ENCODE measurements around the gene CNOT4. TPM values are rescaled to one million over a fixed set of nuclear protein-coding genes. Genes with fewer than 3 reads are reported as not detected.

Gene CNOT4
- total and polyA plus RNA-seq, 10 of the 15 experiments (the other 5 are each of a cell fraction or from before 2014, with no cell fraction given), result 9.4 to 29.6 (median 16.6) TPM

- ChIA-PET RAD21 (ENCODE audit: unreplicated experiment) (no interaction called here), POLR2A (interaction anchor here (1.1 kb wide), 1 partner anchor 86 kb away, joined by 3 read pairs; no protein-coding TSS in a partner anchor), SMC1A (ENCODE audit: uncharacterized antibody, unreplicated experiment) (interaction anchor here (1.0 kb wide), 1 partner anchor 36 kb away, joined by 3 read pairs; no protein-coding TSS in a partner anchor), CTCF (interaction anchor here (1.3 to 2.3 kb wide), 5 partner anchors 48 to 279 kb away, joined by 3 to 14 read pairs (median 6); no protein-coding TSS in a partner anchor)
- TSS peak; percentile 77 for BruUV-seq (replicated peaks)
- Histone ChIP-seq H3K9ac (ENCODE audit: control insufficient read depth, insufficient read depth, low read length) (peak overlapping the region; percentile 98), H2AFZ (ENCODE audit: control insufficient read depth, low read depth, low read length) (no peak overlapping the region), H3K9me3 (replicated peaks; ENCODE audit: control insufficient read depth, insufficient read depth, low read length) (no peaks in the 10 kb centered on the region; the same call in 2 of the 3 replicates), H4K20me1 (ENCODE audit: control insufficient read depth, insufficient read depth) (no peaks in the 10 kb centered on the region), H3K4me1 (ENCODE audit: control insufficient read depth, insufficient read depth, low read length) (peaks cover 25% of the 10 kb centered on the region), H3K4me2 (ENCODE audit: control insufficient read depth, insufficient read depth) (peak overlapping the region; percentile 61), H3K27ac (ENCODE audit: control insufficient read depth, insufficient read depth) (peak overlapping the region; percentile 95), H3K27me3 (replicated peaks in 1 of 2; ENCODE audit: control insufficient read depth in 2 of 2, insufficient read depth in 2 of 2, low read length in 1 of 2) (no peaks in the 10 kb centered on the region), H3K79me2 (ENCODE audit: control insufficient read depth, insufficient read depth, low read length) (peaks cover 53% of the 10 kb centered on the region), H3K36me3 (ENCODE audit: control insufficient read depth in 2 of 2, insufficient read depth in 2 of 2, low read length in 1 of 2) (no peaks in the 10 kb centered on the region), H3K4me3 (peak overlapping the region; percentile 96)
- in situ Hi-C loops (cut with MboI), result loop anchor here (5.0 to 10.0 kb wide), 2 partner anchors 47 to 564 kb away; partner anchors contain the start of gene CNOT4
- DNase-seq (ENCODE audit: low read depth, low spot score) (no peak), FAIRE-seq (no peak), ATAC-seq (no peak)
- TF ChIP-seq TCF7 (IDR thresholded peaks at IDR 0.05; ENCODE audit: borderline replicate concordance) (no peak), YY1 (IDR thresholded peaks at IDR 0.05; ENCODE audit: low read depth, low read length) (no peak)
- 52% methylated on average over 5 of the region's 5 CpGs for WGBS (ENCODE audit: insufficient coverage, insufficient replicate concordance, low lambda C conversion rate, missing lambda C conversion rate)
- intact Hi-C loops (cut with micrococcal nuclease; ENCODE audit: unreplicated experiment), result no loop called here
Observed at GRCh38 chr7:135558881-135559280, 49.0 kb upstream of the CNOT4 start.

GRCh38 chr7:135558337-135558767 is 48.5 kb upstream of the CNOT4 start:
- Histone ChIP-seq H3K4me3 (peak overlapping the region; percentile 96), H3K4me1 (ENCODE audit: control insufficient read depth, insufficient read depth, low read length) (peaks cover 25% of the 10 kb centered on the region), H3K79me2 (ENCODE audit: control insufficient read depth, insufficient read depth, low read length) (peaks cover 48% of the 10 kb centered on the region), H4K20me1 (ENCODE audit: control insufficient read depth, insufficient read depth) (no peaks in the 10 kb centered on the region), H3K9ac (ENCODE audit: control insufficient read depth, insufficient read depth, low read length) (peak overlapping the region; percentile 98), H3K36me3 (ENCODE audit: control insufficient read depth in 2 of 2, insufficient read depth in 2 of 2, low read length in 1 of 2) (no peaks in the 10 kb centered on the region), H3K27ac (ENCODE audit: control insufficient read depth, insufficient read depth) (peak overlapping the region; percentile 95), H2AFZ (ENCODE audit: control insufficient read depth, low read depth, low read length) (peak overlapping the region; percentile 98), H3K4me2 (ENCODE audit: control insufficient read depth, insufficient read depth) (peak overlapping the region; percentile 61), H3K9me3 (replicated peaks; ENCODE audit: control insufficient read depth, insufficient read depth, low read length) (no peaks in the 10 kb centered on the region; the same call in 2 of the 3 replicates), H3K27me3 (replicated peaks in 1 of 2; ENCODE audit: control insufficient read depth in 2 of 2, insufficient read depth in 2 of 2, low read length in 1 of 2) (no peaks in the 10 kb centered on the region)
- ATAC-seq, result peak; percentile 86
- in situ Hi-C loops (cut with MboI) (loop anchor here (5.0 to 10.0 kb wide), 2 partner anchors 46 to 564 kb away; partner anchors contain the start of gene CNOT4), intact Hi-C loops (cut with micrococcal nuclease; ENCODE audit: unreplicated experiment) (no loop called here)
- ChIA-PET POLR2A (interaction anchor here (0.5 to 1.1 kb wide), 2 partner anchors 12 to 87 kb away, joined by 3 to 4 read pairs; no protein-coding TSS in a partner anchor), CTCF (interaction anchor here (0.7 to 2.5 kb wide), 8 partner anchors 47 to 284 kb away, joined by 3 to 14 read pairs (median 5); no protein-coding TSS in a partner anchor), SMC1A (ENCODE audit: uncharacterized antibody, unreplicated experiment) (interaction anchor here (1.0 kb wide), 1 partner anchor 35 kb away, joined by 3 read pairs; no protein-coding TSS in a partner anchor), RAD21 (ENCODE audit: unreplicated experiment) (no interaction called here)
- WGBS (ENCODE audit: insufficient coverage, insufficient replicate concordance, low lambda C conversion rate, missing lambda C conversion rate), result 1% methylated on average over 16 of the region's 16 CpGs
- peak; percentile 62 for DNase-seq (ENCODE audit: low read depth, low spot score)
- no TSS peak for BruUV-seq (replicated peaks)
- FAIRE-seq, result peak; percentile 78
- TF ChIP-seq POU2F2 (IDR thresholded peaks at IDR 0.05; ENCODE audit: borderline replicate concordance, low read depth, low read length), result peak; percentile 52; the same call in 1 of the 3 replicates
- 0 out of 2 replicates have a peak, but pooled peaks have one; percentile 8 for TF ChIP-seq BACH1 (IDR thresholded peaks at IDR 0.05; ENCODE audit: borderline replicate concordance)
- TF ChIP-seq YY1 (IDR thresholded peaks at IDR 0.05; ENCODE audit: low read depth, low read length), result 0 out of 2 replicates have a peak, but pooled peaks have one; percentile 47
- no peak for TF ChIP-seq SREBF1 (IDR thresholded peaks at IDR 0.05; ENCODE audit: low read length)
- no peak for TF ChIP-seq KAT2A (conservative IDR thresholded peaks at IDR 0.05; ENCODE audit: control insufficient read depth, low read depth, low read length)
- TF ChIP-seq SMARCA5 (IDR thresholded peaks at IDR 0.05), result peak; percentile 28; the same call in 1 of the 2 replicates
- TF ChIP-seq, protein P1, sequence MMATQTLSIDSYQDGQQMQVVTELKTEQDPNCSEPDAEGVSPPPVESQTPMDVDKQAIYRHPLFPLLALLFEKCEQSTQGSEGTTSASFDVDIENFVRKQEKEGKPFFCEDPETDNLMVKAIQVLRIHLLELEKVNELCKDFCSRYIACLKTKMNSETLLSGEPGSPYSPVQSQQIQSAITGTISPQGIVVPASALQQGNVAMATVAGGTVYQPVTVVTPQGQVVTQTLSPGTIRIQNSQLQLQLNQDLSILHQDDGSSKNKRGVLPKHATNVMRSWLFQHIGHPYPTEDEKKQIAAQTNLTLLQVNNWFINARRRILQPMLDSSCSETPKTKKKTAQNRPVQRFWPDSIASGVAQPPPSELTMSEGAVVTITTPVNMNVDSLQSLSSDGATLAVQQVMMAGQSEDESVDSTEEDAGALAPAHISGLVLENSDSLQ (IDR thresholded peaks at IDR 0.05), result peak; percentile 56; the same call in 1 of the 2 replicates
- TF ChIP-seq NR2F1 (conservative IDR thresholded peaks at IDR 0.05), result no peak
- no peak for TF ChIP-seq BMI1 (IDR thresholded peaks at IDR 0.05; ENCODE audit: borderline replicate concordance)
- TF ChIP-seq, protein P2, sequence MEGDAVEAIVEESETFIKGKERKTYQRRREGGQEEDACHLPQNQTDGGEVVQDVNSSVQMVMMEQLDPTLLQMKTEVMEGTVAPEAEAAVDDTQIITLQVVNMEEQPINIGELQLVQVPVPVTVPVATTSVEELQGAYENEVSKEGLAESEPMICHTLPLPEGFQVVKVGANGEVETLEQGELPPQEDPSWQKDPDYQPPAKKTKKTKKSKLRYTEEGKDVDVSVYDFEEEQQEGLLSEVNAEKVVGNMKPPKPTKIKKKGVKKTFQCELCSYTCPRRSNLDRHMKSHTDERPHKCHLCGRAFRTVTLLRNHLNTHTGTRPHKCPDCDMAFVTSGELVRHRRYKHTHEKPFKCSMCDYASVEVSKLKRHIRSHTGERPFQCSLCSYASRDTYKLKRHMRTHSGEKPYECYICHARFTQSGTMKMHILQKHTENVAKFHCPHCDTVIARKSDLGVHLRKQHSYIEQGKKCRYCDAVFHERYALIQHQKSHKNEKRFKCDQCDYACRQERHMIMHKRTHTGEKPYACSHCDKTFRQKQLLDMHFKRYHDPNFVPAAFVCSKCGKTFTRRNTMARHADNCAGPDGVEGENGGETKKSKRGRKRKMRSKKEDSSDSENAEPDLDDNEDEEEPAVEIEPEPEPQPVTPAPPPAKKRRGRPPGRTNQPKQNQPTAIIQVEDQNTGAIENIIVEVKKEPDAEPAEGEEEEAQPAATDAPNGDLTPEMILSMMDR (IDR thresholded peaks at IDR 0.05 in 2 of 3, conservative IDR thresholded peaks at IDR 0.05 in 1 of 3; ENCODE audit: control insufficient read depth in 2 of 3, extremely low read depth in 1 of 3, insufficient read depth in 1 of 3, low read depth in 3 of 3, low read length in 3 of 3), result peak; percentile 62 to 73 (median 71); a peak in 5 of 6 replicates
- no peak for TF ChIP-seq BRCA1 (IDR thresholded peaks at IDR 0.05; ENCODE audit: low read depth, low read length)
- 0 out of 2 replicates have a peak, but pooled peaks have one; percentile 12 for TF ChIP-seq POLR2AphosphoS5 (IDR thresholded peaks at IDR 0.05; ENCODE audit: low read length)
- TF ChIP-seq RUNX3 (IDR thresholded peaks at IDR 0.05; ENCODE audit: low read length), result peak; percentile 29; the same call in 1 of the 2 replicates

All from GM12878 (cell line).